ENCODE results near the gene ANKRD11. TPM values are rescaled to one million over a fixed set of nuclear protein-coding genes. Genes with fewer than 3 reads are reported as not detected.

Gene ANKRD11
- total and polyA plus RNA-seq, 2 donors (not counting 3 experiments of a cell fraction or from before 2014, with no cell fraction given): 55.8 to 191 TPM

DNA sequence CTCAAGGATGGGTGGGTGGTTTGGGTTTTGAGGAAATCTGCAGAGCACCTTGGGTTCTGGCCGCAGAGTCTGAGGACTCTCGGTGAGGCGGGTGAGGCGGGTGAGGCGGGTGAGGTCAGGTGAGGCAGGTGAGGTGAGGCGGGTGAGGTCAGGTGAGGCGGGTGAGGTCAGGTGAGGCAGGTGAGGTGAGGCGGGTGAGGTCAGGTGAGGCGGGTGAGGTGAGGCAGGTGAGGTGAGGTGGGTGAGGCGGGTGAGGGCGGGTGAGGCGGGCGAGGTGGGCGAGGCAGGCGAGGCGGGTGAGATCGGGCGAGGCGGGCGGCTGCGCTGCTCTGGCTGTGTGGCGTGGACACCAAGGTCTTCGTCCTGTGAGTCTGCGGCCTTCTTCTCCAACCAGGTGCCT lies 46.0 kb upstream of the ANKRD11 start:
- Histone ChIP-seq H3K9me1 (replicated peaks; ENCODE audit: control insufficient read depth, extremely low read depth, insufficient read depth, low read length) (no peaks in the 10 kb centered on the region), H3K27ac (ENCODE audit: insufficient read depth, low read depth, low read length) (no peak overlapping the region), H3K36me3 (ENCODE audit: control insufficient read depth in 2 of 2, extremely low read depth in 1 of 2, insufficient read depth in 2 of 2, low read length in 2 of 2) (peaks cover 0 to 38% of the 10 kb centered on the region in 2 experiments), H3K79me2 (ENCODE audit: control insufficient read depth, insufficient read depth, low read length) (peaks cover 7% of the 10 kb centered on the region), H3K4me2 (ENCODE audit: insufficient read depth, low read length) (no peak overlapping the region), H3K27me3 (ENCODE audit: control insufficient read depth in 2 of 2, insufficient read depth in 2 of 2, low read length in 2 of 2) (no peaks in the 10 kb centered on the region), H4K20me1 (replicated peaks; ENCODE audit: control insufficient read depth, extremely low read depth, insufficient read depth, low read length) (no peaks in the 10 kb centered on the region), H3K9me3 (replicated peaks; ENCODE audit: control insufficient read depth, insufficient read depth, low read length) (no peaks in the 10 kb centered on the region), H2AFZ (ENCODE audit: low read depth, low read length) (no peak overlapping the region), H3K4me3 (replicated peaks in 1 of 3; ENCODE audit: insufficient read depth in 1 of 3, low read depth in 1 of 3, low read length in 3 of 3) (no peak overlapping the region), H3K9ac (replicated peaks; ENCODE audit: extremely low read depth, insufficient read depth, low read length) (no peak overlapping the region), H3K4me1 (ENCODE audit: control insufficient read depth, extremely low read depth, insufficient read depth, low read length) (peaks cover 17% of the 10 kb centered on the region)
- no peak for TF ChIP-seq GATA2 (IDR thresholded peaks at IDR 0.05; ENCODE audit: insufficient read depth, insufficient read length, low read depth, low read length)
- no peak for TF ChIP-seq EZH2 (IDR thresholded peaks at IDR 0.05; ENCODE audit: borderline replicate concordance, low read depth, low read length, severe bottlenecking)
- no peak for TF ChIP-seq POLR2AphosphoS5 (IDR thresholded peaks at IDR 0.05; ENCODE audit: insufficient read depth, low read depth, low read length)
- no peak for TF ChIP-seq MAX (IDR thresholded peaks at IDR 0.05; ENCODE audit: insufficient read depth, insufficient read length)
- no peak for TF ChIP-seq CTCF (IDR thresholded peaks at IDR 0.05; ENCODE audit: extremely low read depth in 1 of 2, insufficient read depth in 1 of 2, low read depth in 1 of 2, low read length in 2 of 2)
- FAIRE-seq: no peak
- BruUV-seq (replicated peaks): no TSS peak
- ChIA-PET CTCF (no interaction called here), POLR2A (no interaction called here)
- dilution Hi-C loops (cut with MboI; ENCODE audit: extremely low pct_ligation_motif_present, low sequenced_read_pairs) (no loop called here), intact Hi-C loops (cut with micrococcal nuclease) (no loop called here)
- DNase-seq (ENCODE audit: low read depth, low spot score): no peak
